Stimulated activated CD4-positive, alpha-beta T cell treated with anti-CD3 and anti-CD28 coated beads, TNF-alpha, amount 100 ng/mL, for 4 hours (primary cell): ENCODE results near the gene PDE7B.
"Not testable (repeated sequence)": the region's sequence is repeated elsewhere in the genome, so short reads cannot be mapped to it uniquely, and the experiment has no call there.

ENCODE experiments used
- DNase-seq, 3 experiments: peaks; one replicate each; pipeline ENCODE4 v3.0.0-alpha.2; 2020; ENCODE audit warnings: low read depth in 3 of 3

Gene PDE7B

DNA sequence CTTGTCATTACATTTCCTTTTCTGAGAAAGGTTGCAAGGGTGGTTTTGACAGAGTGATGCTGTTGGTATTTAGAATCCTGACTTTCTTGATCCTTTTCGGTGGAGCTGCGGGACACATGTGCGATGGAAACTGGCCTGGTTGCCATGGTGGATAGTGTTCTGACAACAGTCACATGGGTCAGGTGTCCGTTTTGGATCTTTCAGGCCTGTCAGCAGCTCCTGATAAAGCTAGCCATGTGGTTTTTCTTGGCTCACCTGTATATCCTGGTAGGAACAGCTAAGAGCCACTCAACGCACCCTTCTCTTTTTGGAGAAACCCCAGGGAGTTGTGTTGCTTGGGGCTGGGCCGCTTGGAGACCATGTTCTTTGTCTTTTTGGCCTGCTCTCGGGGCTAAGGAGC lies 221.2 kb downstream of the PDE7B start:
- no peak for DNase-seq

GRCh38 chr6:136073216-136073615 lies 221.7 kb downstream of the PDE7B start:
- DNase-seq: no peak

GRCh38 chr6:136076496-136076895 lies 225.0 kb downstream of the PDE7B start:
- no peak for DNase-seq

DNA sequence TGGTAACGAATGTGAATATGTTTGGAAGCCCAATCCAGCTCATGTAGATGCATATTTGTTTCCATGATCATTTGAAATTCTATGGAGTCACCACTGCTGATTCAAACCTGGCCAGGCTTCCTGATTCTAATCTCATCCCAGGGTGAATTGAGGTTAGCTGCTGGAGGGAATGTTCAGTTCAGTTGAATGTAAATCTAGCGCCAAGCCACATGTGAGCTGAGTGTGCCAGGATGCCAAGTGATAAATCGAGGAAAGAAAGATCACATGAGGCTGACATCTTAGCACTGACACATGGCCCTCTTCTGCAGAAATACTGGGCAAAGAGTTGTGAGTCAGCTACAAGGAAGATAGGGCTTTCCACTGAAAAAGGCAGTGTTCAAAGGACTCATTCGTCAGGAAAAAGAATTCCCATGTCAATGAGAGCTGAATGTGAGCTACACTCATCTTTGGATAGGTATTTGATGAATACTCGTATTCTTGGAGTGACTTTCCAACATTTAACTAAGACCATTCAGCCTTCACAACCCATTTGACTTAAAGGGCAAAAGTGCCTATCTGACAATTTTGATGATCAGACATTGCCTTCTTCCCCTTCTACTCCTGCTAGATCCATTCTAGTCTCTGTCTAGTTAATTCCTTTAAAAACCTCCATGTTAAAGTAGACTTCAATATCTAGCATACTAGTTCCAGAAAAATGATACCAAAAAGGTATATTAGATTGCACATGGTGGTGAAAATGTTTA lies 226.5 kb downstream of the PDE7B start:
- DNase-seq: no peak

- no peak for DNase-seq
Measured at GRCh38 chr6:136079701-136080565, 228.4 kb downstream of the PDE7B start.

GRCh38 chr6:136083540-136083939 lies 232.0 kb downstream of the PDE7B start:
- DNase-seq: no peak

- DNase-seq: no peak
Measured at GRCh38 chr6:136084403-136084802, 232.9 kb downstream of the PDE7B start.

DNA sequence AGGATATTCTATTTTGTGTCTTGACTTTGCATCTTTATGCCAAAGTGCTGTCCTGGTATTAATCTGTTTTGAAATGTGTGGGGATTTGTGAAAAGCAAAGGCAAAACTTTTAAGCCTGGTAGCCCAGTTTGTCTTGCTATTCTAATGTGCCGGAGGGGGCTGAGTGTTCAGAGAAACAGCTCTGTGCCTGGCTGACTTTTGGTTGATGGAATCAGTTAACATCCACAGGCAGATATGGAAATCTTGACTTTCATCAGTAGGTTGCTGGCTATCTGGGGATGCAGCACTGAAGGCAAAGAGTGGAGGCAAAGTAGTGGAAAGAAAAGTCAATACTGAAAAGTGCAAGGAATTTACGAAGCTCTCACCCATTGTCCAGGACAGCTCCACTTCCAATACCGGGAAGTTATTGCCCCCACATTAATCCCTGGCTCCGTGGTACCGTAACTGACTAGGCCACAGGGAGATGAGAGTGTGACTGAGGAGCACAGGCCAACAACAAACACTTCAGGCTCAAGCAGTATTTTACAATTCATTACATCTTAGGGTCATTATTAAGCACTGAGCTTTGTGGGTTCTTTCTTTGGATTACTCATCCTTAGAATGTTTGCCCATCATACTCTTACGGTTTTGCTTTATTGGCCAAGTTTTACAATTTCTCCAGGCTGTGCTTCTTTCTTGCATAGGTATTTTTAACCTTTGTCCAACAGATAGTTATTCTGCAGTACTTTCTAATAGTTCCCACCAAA lies 234.0 kb downstream of the PDE7B start:
- DNase-seq: no peak

- no peak for DNase-seq
Measured at GRCh38 chr6:136086686-136087085, 235.2 kb downstream of the PDE7B start.

DNA sequence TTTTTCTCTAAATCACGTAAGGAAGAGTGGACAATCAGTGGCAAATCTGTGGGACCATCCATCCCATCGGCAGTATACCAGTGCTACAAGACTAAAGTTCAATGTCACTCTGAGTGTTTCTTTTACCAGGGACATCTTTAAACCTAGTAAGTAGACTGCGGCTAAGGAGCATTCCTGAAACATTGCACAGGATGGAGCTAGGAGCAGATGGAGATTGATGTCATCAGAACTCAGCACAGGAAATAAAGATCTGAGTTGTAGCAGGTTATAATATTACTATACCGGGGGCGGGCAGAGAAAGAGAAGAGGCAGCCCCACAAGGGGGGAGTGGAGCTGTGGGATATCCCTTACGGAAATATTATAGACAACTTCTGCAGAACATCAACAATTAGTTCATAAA lies 236.5 kb downstream of the PDE7B start:
- DNase-seq: no peak

DNA sequence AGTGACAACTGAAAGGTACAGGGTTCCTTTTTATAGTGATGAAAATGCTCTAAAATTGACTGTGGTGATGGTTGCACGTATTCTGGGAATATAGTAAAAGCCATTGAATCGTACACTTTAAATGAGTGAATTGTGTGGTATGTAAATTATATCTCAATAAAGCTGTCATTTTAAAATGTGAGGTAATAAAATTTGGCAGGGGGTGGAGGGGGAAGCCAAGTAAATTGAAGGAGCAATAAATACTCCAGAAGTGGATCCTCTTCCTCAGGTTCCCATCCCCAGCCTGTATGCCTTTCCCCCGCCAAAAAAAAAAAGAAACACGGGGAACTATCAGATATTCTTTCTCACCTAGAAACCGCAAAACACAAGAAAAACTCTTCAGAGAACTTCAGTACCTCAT lies 237.2 kb downstream of the PDE7B start:
- DNase-seq: no peak

GRCh38 chr6:136089876-136090275 lies 238.4 kb downstream of the PDE7B start:
- DNase-seq: no peak

DNA sequence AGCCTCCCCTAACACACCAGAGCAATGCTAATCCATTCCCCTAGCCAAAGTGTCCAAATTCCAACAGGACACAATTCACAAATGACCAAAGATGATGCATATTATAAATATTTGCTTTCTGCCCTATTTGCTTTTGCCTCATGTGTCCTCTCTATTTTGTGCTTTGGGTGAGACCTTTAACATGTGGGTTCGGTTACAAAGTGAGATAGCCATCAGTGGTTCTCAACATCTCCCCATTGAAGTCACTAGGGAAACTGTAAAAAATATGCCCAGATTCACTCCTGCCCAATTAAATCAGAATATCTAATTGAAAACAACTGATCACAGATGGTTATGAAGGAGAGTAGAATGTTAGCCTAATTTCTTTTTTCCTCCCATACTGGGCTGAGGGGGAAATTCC lies 239.4 kb downstream of the PDE7B start:
- no peak for DNase-seq

DNA sequence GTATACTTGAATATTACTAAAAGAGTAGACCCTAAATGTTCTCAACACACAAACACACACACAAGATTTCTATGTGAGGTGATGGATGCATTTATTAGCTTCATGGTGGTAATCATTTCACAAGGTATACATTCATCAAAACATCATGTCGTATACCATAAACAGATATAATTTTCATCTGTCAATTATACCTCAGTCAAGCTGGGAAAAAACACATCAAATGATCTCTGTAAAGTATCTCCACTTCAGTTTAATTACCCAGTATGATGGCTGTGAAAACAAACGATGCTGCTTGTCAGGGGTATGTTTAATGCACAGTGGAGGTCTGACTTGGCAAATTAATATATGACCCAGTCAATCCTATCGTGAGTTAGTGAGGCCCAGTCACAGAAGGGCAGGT lies 241.4 kb downstream of the PDE7B start:
- no peak for DNase-seq

DNA sequence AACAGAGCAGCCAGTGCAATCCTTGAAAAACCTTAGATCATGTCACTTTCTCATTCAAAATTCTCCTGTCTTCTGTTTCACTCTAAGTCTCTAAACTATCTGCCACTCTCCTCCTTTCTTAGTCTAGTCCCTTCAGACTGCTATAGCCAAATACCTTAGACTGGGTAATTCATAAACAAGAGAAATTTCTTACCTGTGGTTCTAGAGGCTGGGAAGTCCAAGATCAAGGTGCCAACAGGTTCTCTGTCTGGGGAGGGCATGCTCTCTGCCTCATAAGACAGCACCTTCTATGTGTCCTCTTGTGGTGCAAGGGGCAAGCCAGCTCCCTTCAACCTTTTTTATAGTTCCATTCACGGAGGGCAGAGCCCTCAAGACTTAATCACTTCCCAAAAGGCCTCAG lies 242.3 kb downstream of the PDE7B start:
- DNase-seq: no peak

GRCh38 chr6:136094812-136095211 lies 243.3 kb downstream of the PDE7B start:
- no peak for DNase-seq

- no peak for DNase-seq
Measured at GRCh38 chr6:136095986-136096385, 244.5 kb downstream of the PDE7B start.

DNA sequence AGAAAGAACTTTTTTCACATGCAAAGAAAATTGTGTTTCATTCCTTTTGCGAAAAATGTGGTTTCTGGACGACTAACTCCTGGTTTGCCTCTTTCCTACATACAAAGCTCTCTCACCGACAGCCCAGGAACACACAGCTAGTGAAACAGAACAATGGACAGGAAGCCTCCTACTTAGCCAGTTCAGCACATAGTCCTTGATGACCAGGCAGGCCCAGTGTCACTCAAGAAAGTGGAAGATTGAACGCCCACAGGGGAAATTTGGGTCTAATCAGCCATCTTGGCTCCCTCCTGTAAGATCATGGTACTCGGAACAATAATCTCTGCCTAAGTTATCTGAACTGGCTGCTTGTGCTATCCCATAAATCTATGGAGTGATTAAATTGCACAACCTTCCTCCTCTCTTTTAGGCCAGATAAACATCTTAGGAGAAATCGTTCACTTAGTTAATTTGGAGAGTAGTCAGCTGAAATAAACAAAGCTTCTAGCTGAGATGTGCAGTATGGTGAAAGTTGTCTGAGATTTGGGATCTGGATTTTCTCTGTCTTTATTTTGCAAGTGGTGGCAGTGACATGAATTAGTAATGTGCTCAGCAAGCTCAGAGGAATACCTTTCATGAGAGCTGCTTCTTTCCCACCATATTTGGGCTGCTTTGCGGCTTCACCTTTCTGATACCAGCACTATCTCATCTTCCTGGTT lies 251.6 kb downstream of the PDE7B start:
- DNase-seq: no peak

GRCh38 chr6:136103763-136104311 lies 252.3 kb downstream of the PDE7B start:
- no peak for DNase-seq

DNA sequence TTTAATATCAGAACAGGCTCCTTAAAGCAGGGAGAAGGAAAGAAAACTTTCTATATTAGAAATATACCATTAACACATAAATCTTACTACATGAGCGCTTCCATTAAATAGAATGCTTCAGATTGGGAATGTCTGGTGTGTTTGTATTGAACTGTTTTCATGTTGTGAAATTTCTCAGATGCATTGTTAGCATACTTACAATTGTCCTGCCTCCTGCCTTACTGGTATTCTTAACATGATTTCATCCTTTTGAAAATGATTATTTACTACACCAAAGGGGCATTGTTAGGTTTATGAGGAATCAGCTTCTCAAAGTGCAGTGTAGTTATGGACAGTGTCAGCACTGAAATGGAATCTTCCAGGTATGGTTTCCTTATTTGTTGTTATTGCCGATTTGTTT lies 253.1 kb downstream of the PDE7B start:
- DNase-seq: no peak

GRCh38 chr6:136105797-136106196 lies 254.3 kb downstream of the PDE7B start:
- DNase-seq: not testable (repeated sequence)
